GM23338 (cell line): ENCODE measurements around the gene CEP43. TPM values are rescaled to one million over a fixed set of nuclear protein-coding genes. Genes with fewer than 3 reads are reported as not detected.

Experiments
- ATAC-seq: fragments of 200-7000 bp; cut with Tn5 transposase; 3 replicates; pipeline ENCODE4 v1.9.1; 2020
- DNase-seq: peaks from one replicate; pipeline ENCODE4 v3.0.0-alpha.2; 2015; ENCODE audit warnings: low spot score
- H2AFZ ChIP-seq: fragments of 200-600 bp; sonication (generic); 2 replicates; pipeline ENCODE4 v1.8.0; 2016; ENCODE audit warnings: antibody characterized with exemption, mild to moderate bottlenecking, moderate library complexity
- H3F3A ChIP-seq: fragments of 200-600 bp; sonication (generic); replicated peaks from 2 replicates; pipeline ENCODE4 v1.8.0; 2017; ENCODE audit warnings: antibody characterized with exemption, mixed run types, low read depth
- H3K27ac ChIP-seq: fragments of 200-600 bp; sonication (generic); 2 replicates; pipeline ENCODE4 v1.6.1; 2016; ENCODE audit warnings: low read depth
- H3K27me3 ChIP-seq: fragments of 200-600 bp; sonication (generic); 2 replicates; pipeline ENCODE4 v1.8.0; 2016; ENCODE audit warnings: mild to moderate bottlenecking, mixed run types, moderate library complexity; ENCODE audit not compliant: insufficient read depth
- H3K36me3 ChIP-seq: fragments of 200-600 bp; sonication (generic); 2 replicates; pipeline ENCODE4 v1.8.0; 2016; ENCODE audit warnings: mild to moderate bottlenecking; ENCODE audit not compliant: insufficient read depth
- H3K4me1 ChIP-seq: fragments of 200-600 bp; sonication (generic); 2 replicates; pipeline ENCODE4 v1.8.0; 2016; ENCODE audit warnings: mild to moderate bottlenecking, moderate library complexity; ENCODE audit not compliant: insufficient read depth
- H3K4me2 ChIP-seq: fragments of 200-600 bp; sonication (generic); 2 replicates; pipeline ENCODE4 v1.7.1; 2017; ENCODE audit warnings: mixed run types
- H3K4me3 ChIP-seq: fragments of 200-600 bp; sonication (generic); 2 replicates; pipeline ENCODE4 v1.6.1; 2016; ENCODE audit warnings: mixed run types
- H3K79me2 ChIP-seq: fragments of 200-600 bp; sonication (generic); replicated peaks from 2 replicates; pipeline ENCODE4 v1.8.0; 2017; ENCODE audit warnings: mild to moderate bottlenecking; ENCODE audit not compliant: insufficient read depth
- H3K9me2 ChIP-seq: fragments of 200-600 bp; sonication (generic); 2 replicates; pipeline ENCODE4 v1.8.0; 2017; ENCODE audit not compliant: insufficient read depth
- H4K20me1 ChIP-seq: fragments of 200-600 bp; sonication (generic); replicated peaks from 2 replicates; pipeline ENCODE4 v1.8.0; 2017; ENCODE audit warnings: mild to moderate bottlenecking; ENCODE audit not compliant: insufficient read depth
- H3K27ac Mint-ChIP-seq: 2 replicates; pipeline ENCODE4 v1.8.0; 2020; ENCODE audit warnings: inconsistent platforms, mild to moderate bottlenecking, moderate library complexity, mixed read lengths
- H3K27me3 Mint-ChIP-seq: 3 replicates; pipeline ENCODE4 v1.8.0; 2022; ENCODE audit warnings: low read depth, mild to moderate bottlenecking, moderate library complexity, mixed read lengths, inconsistent platforms; ENCODE audit not compliant: insufficient read depth, poor library complexity
- H3K36me3 Mint-ChIP-seq: 3 replicates; pipeline ENCODE4 v1.8.0; 2021; ENCODE audit warnings: low read depth, mild to moderate bottlenecking, inconsistent platforms, moderate library complexity, mixed read lengths
- H3K4me1 Mint-ChIP-seq: 3 replicates; pipeline ENCODE4 v1.8.0; 2020; ENCODE audit warnings: mild to moderate bottlenecking, inconsistent platforms, mixed read lengths
- H3K4me3 Mint-ChIP-seq: 3 replicates; pipeline ENCODE4 v1.8.0; 2021; ENCODE audit warnings: moderate library complexity, mild to moderate bottlenecking, inconsistent platforms, mixed read lengths
- H3K9me3 Mint-ChIP-seq: 3 replicates; pipeline ENCODE4 v1.8.0; 2020; ENCODE audit warnings: moderate library complexity, mild to moderate bottlenecking, inconsistent platforms, mixed read lengths
- CREB1 ChIP-seq: fragments of 250-450 bp; sonication (Bioruptor Pico); IDR thresholded peaks from 2 replicates; pipeline ENCODE4 v1.5.0; 2020; ENCODE audit warnings: low read depth, mild to moderate bottlenecking, moderate library complexity
- CTCF ChIP-seq, 2 experiments: fragments of 200-600 bp in 1 of 2; sonication (generic) in 1 of 2; conservative IDR thresholded peaks; 2 replicates each; pipeline versions ENCODE4 v1.5.1 to v1.6.1; 2016 to 2017; ENCODE audit warnings: antibody characterized with exemption in 2 of 2, low read depth in 2 of 2, mild to moderate bottlenecking in 2 of 2, moderate library complexity in 1 of 2
- EZH2 ChIP-seq: fragments of 200-600 bp; sonication (generic); IDR thresholded peaks from one replicate; pipeline ENCODE4 v1.8.0; 2017; ENCODE audit warnings: antibody characterized with exemption, mild to moderate bottlenecking, low read depth; ENCODE audit not compliant: unreplicated experiment
- EZH2phosphoT487 ChIP-seq: fragments of 200-600 bp; sonication (generic); IDR thresholded peaks from one replicate; pipeline ENCODE4 v1.8.1; 2018; ENCODE audit warnings: antibody characterized with exemption; ENCODE audit not compliant: unreplicated experiment
- POLR2AphosphoS5 ChIP-seq: IDR thresholded peaks from 2 replicates; pipeline ENCODE4 v1.6.1; 2016; ENCODE audit warnings: antibody characterized with exemption, low read depth
- REST ChIP-seq: IDR thresholded peaks from one replicate; pipeline ENCODE4 v1.6.1; 2018; ENCODE audit warnings: antibody characterized with exemption; ENCODE audit not compliant: unreplicated experiment
- STAT1 ChIP-seq: IDR thresholded peaks from one replicate; pipeline ENCODE4 v1.6.1; 2016; ENCODE audit warnings: antibody characterized with exemption; ENCODE audit not compliant: unreplicated experiment
- ZNF331 ChIP-seq: fragments of 250-450 bp; sonication (Bioruptor Pico); IDR thresholded peaks from 2 replicates; pipeline ENCODE4 v1.5.0; 2020; ENCODE audit warnings: low read depth, mild to moderate bottlenecking, moderate library complexity
- polyA plus RNA-seq: library from polyadenylated mRNA; unstranded; fragments of >200 nt; fragmentation: Nextera tagmentation; extraction: Ambion mirVana; gene quantifications from 2 replicates; pipeline ENCODE4 v1.2.1, GENCODE V29; 2016
- total RNA-seq: library from RNA; depleted of rRNA; stranded (reverse); fragments of >200 nt; shearing (Covaris generic); gene quantifications from 2 replicates; pipeline ENCODE4 v1.2.3, GENCODE V29; 2014

CEP43 gene
- total and polyA plus RNA-seq, 2 experiments from 2014 or later: 39.9 to 44.3 TPM

- H3K27ac ChIP-seq: no peak overlapping the region
- H3K36me3 ChIP-seq: no peaks in the 10 kb centered on the region
- H3K4me3 ChIP-seq: no peak overlapping the region
- no peaks in the 10 kb centered on the region; the same call in 1 of the 2 replicates for H4K20me1 ChIP-seq
- peaks cover 16% of the 10 kb centered on the region for H3K9me3 Mint-ChIP-seq
- H3K4me3 Mint-ChIP-seq: no peak overlapping the region
- no peaks in the 10 kb centered on the region for H3F3A ChIP-seq
- H3K79me2 ChIP-seq: peaks cover 6% of the 10 kb centered on the region; the same call in 1 of the 2 replicates
- peaks cover 16% of the 10 kb centered on the region for H3K36me3 Mint-ChIP-seq
- no peaks in the 10 kb centered on the region for H3K9me2 ChIP-seq
- peaks cover 11% of the 10 kb centered on the region for H3K27me3 Mint-ChIP-seq
- no peak overlapping the region for H3K4me2 ChIP-seq
- peaks cover 12% of the 10 kb centered on the region for H3K4me1 ChIP-seq
- no peak overlapping the region for H3K27ac Mint-ChIP-seq
- H2AFZ ChIP-seq: no peak overlapping the region
- DNase-seq (no peak), ATAC-seq (no peak)
- TF ChIP-seq CTCF (conservative IDR thresholded peaks at IDR 0.05; ENCODE audit: low read depth in 2 of 2): no peak
- TF ChIP-seq REST: no peak
- no peak for TF ChIP-seq STAT1
- H3K4me1 Mint-ChIP-seq: peaks cover 27% of the 10 kb centered on the region
- H3K27me3 ChIP-seq: peaks cover 4% of the 10 kb centered on the region; the same call in 1 of the 2 replicates
These were observed 40.0 kb upstream of the CEP43 start for GRCh38 chr6:166958926-166959861.

GRCh38 chr6:166959911-166960608, 39.1 kb upstream of the CEP43 start:
- peaks cover 25% of the 10 kb centered on the region for H3K36me3 Mint-ChIP-seq
- Histone ChIP-seq H3K9me2 (no peaks in the 10 kb centered on the region), H3K27ac (no peak overlapping the region), H3K27me3 (peaks cover 4% of the 10 kb centered on the region; the same call in 1 of the 2 replicates), H3K36me3 (no peaks in the 10 kb centered on the region), H3K4me1 (peaks cover 12% of the 10 kb centered on the region), H3K79me2 (no peaks in the 10 kb centered on the region), H3K4me2 (no peak overlapping the region), H4K20me1 (no peaks in the 10 kb centered on the region), H3K4me3 (no peak overlapping the region), H3F3A (no peaks in the 10 kb centered on the region), H2AFZ (no peak overlapping the region)
- peaks cover 26% of the 10 kb centered on the region for H3K4me1 Mint-ChIP-seq
- H3K4me3 Mint-ChIP-seq: no peak overlapping the region
- peaks cover 9% of the 10 kb centered on the region for H3K27me3 Mint-ChIP-seq
- no peak overlapping the region for H3K27ac Mint-ChIP-seq
- no peak for ATAC-seq
- DNase-seq: no peak
- H3K9me3 Mint-ChIP-seq: peaks cover 25% of the 10 kb centered on the region
- TF ChIP-seq POLR2AphosphoS5: no peak
- no peak for TF ChIP-seq EZH2phosphoT487
- no peak for TF ChIP-seq EZH2
- no peak for TF ChIP-seq CREB1 (CRISPR knock-in tag)
- TF ChIP-seq ZNF331 (CRISPR knock-in tag): no peak
- no peak for TF ChIP-seq STAT1
